Raji (cell line): ENCODE measurements around the gene KRT23.

Experiments
- POLR2A ChIP-seq: IDR thresholded peaks from 2 replicates; pipeline ENCODE4 v1.6.1; 2011; ENCODE audit warnings: low read depth, low read length, control low read depth; ENCODE audit not compliant: insufficient read depth

KRT23 gene

DNA sequence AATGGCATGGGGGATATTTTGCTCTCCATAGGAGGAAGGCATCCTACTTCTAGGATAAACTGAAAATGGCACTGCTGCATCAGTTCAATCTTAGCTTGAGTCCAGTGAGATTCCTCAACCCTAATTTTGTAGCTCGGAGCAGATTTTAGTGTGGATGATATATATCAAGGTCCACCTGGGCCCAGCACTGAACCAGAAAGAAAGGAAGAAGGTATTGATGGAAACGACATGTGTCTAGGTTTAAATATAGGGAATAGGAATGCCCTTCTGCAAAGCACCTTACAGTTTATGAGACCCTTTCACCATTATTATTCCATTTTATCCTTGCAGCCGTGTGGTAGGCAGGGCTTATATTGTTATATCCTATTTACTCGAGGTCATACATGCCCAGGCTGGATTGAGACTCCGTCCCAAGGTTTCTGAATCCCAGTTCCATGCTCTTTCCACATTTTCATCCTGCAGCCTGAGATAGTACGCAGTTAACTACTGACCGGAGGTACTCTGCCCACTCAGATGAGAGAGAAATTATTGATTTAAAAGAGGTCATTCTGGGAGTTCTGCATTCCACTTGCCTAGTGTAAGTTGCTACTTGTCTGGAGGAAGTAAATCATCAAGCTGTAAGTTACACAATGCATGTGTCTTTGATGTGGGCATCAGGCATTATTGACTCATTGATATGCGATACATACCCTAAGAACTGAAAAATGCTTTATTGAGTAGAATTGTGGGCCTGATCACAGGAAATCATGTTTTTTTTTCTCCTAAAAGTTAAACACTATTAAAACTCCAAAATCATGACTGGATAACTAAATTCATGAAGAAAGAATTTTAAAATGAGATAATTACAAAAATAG is 19.2 kb upstream of the KRT23 start:
- TF ChIP-seq POLR2A = no peak

DNA sequence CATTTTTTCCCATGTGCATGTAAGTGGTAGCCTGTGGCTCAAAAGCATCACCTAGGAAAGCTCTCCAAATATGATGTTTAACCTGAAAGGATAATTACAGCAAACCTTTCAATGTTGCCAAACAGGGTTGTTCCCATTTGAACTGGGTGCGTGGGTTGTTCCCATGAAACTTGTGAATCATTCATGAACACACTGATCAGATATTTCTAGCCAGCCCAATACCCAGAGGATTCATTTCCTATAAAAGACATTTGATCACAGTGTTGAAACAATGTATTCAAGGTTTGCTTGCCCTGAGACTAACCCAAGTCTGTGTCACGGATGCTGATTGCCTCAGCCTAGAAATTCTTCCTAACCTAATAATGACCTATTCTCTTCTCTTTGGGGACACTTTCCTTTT is 16.4 kb upstream of the KRT23 start:
- TF ChIP-seq POLR2A = no peak

DNA sequence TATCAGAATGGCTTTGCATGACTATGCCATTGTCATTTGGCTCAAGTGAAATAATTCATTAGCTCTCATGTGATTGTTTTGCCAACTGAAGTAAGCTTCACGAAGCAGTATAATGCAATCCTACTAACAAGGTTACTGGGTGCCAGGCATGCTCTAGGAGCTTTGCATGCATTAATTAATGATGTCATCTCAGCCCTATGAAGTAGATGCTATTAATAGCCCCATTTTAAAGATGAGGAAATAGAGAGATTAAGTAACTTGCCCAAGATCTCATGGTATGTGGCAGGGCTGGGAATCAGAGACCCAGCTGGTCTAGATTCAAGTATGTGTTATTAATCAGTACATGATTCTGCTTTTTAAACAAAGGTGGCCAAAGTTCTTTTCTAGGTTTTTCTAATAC is 15.2 kb upstream of the KRT23 start:
- no peak for TF ChIP-seq POLR2A

DNA sequence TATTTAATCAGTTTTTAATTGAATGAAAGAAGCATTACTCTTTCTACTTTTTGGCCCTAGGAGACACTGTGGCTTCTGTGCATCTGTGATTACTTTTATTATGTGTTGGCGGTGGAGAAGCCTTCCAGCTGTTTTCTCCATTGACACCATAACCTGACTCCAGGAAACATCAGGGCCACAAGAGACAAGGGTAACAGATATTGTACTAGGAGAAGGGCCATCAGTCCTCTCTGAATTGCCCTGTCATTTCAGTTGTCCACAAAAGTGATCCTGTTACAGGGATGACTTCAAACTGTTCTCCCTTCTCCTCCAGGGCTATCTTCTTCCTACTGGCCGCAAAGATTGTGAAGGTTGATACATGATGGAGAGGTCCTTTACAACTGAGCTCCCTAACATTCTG is 14.7 kb upstream of the KRT23 start:
- no peak for TF ChIP-seq POLR2A

DNA sequence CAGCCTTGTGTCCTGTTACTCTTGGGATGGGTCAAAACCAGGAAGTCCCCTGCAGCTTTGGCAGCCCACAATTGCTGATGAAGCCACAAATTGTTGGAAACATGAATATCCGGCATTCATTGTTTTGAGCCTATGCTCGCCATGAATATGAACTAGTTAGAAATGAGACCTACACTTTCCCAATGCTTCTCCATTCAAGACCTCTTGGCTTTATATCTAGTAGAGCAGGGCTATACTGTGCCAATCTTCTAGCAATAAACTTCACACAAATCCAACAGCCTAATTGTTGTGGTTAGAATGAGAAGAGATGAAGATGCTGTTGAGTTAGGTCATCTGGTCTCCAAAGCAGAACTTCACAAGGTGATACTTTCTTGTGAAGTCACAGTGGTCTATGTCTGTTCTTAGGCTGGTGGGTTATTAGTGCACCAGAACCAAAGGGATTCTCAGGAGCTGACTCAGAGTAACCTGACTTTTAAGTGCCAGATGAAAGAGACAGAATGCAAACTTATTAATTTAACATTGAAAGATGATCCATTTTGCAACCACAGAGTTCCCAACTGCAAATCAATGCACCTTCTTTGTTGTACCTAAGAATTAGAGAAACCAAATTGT is 13.7 kb upstream of the KRT23 start:
- no peak for TF ChIP-seq POLR2A

DNA sequence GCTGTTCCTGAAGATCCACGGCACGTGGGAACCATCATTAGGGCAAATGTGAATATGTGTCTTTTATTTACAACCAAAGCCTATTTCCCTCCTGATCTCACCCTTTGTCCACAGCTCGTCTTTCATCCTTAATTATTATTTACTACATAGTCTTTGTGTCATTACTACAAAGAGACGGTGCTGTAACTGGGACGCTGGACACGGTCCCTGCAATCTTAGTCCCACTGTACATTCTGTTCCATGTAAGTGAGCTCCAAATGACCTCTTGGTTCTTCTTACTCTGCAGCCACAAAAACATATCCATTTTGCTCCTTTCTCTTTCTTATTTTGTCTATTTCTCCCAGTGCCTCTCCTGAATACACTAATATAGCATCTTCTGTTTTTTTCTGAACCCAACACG is 12.7 kb upstream of the KRT23 start:
- no peak for TF ChIP-seq POLR2A

DNA sequence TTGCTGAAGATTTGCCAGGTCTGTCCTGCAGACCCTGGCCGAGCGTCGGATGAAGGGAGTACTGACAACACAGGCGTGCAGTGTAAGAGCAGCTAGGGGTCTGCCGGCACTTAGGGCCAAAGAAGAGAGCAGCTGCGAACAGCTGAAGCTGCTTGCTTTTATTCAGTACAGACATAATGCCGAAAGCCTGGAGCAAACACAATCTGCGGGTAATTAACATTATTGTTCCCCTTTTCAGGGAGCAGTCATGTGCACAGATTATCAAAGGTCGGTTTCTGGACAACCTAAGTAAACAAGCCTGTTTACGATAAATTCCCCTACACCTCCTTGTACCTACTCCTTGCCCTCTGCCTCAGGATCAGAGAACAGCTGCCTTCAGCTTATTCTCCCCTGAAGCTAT is 12.0 kb upstream of the KRT23 start:
- no peak for TF ChIP-seq POLR2A

DNA sequence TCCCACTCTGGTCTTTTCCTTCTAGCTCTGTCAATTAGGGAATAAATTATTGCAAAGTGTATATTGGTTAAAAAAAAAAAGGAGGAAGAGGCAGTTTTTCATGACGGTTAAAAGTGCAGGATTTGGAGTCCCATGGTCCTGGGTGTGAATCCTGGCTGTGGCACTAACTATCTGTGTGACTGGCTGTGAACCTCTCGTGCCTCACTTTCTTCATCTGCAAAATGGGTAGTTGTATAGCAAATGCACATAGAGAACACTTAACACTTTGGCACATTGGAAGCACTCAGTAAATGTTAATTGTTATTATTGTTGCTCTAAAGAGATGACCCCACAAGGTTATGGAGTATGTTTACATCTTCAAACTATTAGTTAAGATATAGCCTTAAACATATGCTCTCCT is 10.5 kb upstream of the KRT23 start:
- TF ChIP-seq POLR2A = no peak

DNA sequence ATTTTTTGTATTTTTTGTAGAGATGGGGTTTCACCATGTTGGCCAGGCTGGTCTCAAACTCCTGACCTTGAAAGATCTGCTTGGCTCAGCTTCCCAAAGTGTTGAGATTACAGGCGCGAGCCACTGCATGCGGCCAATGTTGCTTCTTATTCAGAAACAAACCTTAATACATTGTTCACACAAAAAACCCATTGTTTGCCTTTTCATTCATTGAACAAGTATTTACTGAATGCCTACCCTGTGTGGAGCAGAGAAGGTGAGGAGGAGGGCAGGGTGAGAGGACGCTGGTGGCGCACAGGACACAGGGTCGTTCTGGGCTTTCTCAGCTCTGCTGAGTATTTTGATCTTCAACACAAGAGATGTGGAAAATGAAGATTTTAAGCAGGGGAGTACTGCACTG is 8.0 kb upstream of the KRT23 start:
- TF ChIP-seq POLR2A = no peak

DNA sequence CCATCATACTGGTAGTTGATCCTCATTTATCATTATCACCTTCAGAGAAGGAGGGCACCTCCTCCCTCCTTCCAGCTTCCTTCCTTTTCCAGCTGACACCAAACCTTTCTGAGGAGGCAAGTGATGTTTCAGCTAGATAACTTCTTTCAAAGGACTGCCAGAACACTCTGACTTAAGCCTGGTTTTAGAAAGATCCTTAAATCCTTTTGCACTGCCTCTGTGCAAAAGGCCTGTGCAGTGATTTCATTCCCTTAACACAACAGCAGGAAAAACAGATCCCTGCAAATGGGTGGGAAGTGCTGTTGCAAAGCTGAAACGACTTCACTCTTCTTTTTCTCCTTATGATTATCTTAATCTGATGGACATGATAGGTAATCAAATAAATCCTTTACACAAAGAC is 7.1 kb upstream of the KRT23 start:
- TF ChIP-seq POLR2A = no peak

DNA sequence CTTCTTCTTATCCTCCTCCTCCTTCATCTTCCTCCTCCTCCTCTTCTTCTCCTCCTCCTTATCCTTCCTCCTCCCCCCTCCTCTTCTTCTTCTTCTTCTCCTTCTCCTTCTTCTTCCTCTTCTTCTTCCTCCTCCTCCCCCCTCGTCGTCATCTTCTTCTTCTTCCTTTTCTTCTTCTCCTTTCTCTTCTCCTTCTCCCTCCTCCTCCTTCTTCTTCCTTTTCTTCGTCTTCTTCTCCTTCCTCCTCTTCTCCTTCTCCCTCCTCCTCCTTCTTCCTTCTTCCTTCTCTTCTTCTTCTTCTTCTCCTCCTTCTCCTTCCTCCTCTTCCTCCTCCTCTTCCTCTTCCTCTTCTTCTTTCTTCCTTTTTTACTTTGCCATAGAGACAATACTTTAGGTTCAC is 5.1 kb upstream of the KRT23 start:
- TF ChIP-seq POLR2A = no peak

DNA sequence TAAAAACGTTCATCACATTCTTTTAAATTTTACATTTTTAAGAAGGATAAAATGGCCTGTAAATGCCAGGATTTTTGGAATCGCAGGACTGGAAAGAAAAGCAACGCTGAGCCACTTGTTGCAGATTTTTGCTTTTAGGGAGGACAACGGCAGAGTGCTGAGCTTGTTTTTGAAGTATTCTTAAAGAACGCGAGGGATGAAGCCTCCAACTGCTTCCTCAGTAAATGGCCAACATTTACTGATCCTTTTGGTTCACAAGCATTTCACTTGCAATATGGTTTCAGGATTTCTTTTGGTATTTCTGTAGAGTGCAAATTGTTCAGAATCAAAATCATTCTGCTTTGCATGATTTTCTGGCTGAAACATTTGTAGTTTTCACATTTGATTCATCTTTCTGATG is 2.8 kb upstream of the KRT23 start:
- TF ChIP-seq POLR2A = no peak

DNA sequence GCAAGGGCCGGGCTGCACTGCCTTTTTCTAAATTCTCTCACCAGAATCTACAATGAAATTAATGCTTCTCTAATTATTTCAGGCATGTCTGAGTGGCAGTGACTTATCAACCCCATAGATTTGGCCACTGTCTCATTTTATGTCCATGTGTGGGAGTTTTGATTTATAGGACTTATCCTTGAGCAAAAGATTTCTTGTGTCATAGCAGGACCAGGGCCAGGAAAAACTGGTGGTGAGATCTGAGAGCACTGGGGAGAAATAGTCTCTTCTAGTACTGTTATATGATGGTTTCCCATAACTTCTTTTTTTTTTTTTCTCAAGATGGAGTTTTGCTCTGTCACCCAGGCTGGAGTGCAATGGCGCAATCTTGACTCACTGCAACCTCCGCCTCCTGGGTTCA is 1.5 kb upstream of the KRT23 start:
- TF ChIP-seq POLR2A = no peak

DNA sequence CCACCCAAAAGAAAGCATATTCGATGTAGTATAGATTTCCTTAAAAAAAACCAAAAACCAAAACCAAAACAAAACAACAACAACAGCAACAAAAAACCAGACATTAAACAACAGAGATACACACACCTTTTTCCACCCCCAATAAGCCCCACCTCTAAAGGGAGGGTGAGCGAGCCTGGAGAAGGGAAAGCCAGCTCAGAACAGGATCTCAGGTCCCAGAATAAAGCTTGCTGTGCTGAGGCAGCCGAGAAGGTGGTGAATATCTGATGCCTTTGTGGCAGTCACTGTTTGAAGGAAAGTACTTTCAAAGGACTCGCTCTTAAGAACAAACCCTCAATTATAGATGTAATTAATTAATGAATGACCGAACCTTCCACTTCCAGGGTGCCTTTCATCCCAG is 470 bp downstream of the KRT23 start:
- no peak for TF ChIP-seq POLR2A

DNA sequence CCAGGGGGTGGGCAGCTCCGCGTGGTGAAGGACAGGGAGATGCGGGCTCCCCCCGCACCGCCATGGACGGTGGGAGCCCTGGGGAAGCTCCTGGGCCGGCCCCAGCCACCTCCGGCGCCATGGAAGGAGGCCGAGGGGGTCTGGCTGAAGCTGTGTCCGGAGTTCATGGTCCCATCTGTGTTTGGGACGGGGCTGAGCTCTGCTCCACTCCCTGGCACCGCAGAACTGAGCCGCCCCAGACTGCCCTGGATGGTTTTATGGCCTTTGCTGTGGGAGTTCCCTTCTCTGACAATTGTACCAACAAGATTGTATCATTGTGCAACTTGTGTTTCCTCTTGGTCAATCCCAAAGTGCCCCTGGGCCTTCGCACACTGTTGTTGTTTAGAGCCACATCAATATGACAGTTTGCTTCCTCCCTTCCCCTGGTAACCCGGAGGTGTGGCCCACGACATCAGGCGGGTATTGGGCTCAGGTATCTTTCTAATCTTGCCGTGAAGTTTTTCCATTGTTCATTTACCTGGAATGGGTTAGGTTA is 942 bp downstream of the KRT23 start:
- no peak for TF ChIP-seq POLR2A

DNA sequence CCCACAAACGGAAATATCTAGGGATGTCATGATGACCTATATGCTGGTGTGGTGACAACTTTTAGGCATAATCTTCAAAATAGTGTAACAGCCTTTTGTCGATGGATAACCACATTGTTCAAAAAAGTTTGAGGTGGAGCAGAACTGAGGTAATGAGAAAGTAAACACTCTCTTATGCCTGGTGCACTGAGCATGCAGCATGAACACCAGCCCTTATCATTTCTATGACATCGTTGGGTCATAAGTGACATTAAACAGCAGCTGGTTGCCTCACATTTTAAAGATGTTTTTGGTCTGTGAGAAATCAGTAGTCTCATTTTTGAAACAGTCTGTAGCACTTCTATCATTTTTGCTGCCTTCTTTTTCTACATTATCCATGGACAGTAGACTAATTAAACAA is 1.8 kb downstream of the KRT23 start:
- TF ChIP-seq POLR2A = no peak
